Tibial nerve (tissue), 4 donors: ENCODE measurements around the gene PHACTR1.

Source experiments
- CTCF ChIP-seq, 5 experiments: fragments of 200-600 bp in 3 of 5; fragments of 450-650 bp in 2 of 5; sonication (generic) in 3 of 5; IDR thresholded peaks; one replicate each; pipeline ENCODE4 v1.5.1; 2016 to 2019; ENCODE audit warnings: antibody characterized with exemption in 5 of 5, mild to moderate bottlenecking in 3 of 5, moderate library complexity in 2 of 5
- EP300 ChIP-seq, 2 donors: sonication (generic); formaldehyde crosslinking; IDR thresholded peaks; one replicate each; pipeline ENCODE4 v1.6.1; 2017; ENCODE audit warnings: antibody characterized with exemption in 2 of 2, mild to moderate bottlenecking in 1 of 2
- POLR2A ChIP-seq, 2 donors: fragments of 450-650 bp; IDR thresholded peaks; one replicate each; pipeline ENCODE4 v1.6.1; 2017; ENCODE audit warnings: antibody characterized with exemption in 2 of 2, mild to moderate bottlenecking in 2 of 2, moderate library complexity in 2 of 2

- TF ChIP-seq CTCF (IDR thresholded peaks at IDR 0.05) (no peak), POLR2A (IDR thresholded peaks at IDR 0.05) (no peak), EP300 (IDR thresholded peaks at IDR 0.05) (no peak)
Observed at GRCh38 chr6:13026557-13026956, 310.0 kb downstream of the PHACTR1 start.
